Fibroblast of villous mesenchyme (primary cell): ENCODE measurements around the gene NDEL1. TPM values are rescaled to one million over a fixed set of nuclear protein-coding genes. Genes with fewer than 3 reads are reported as not detected.

Experiments used
- DNase-seq: peaks from one replicate; pipeline ENCODE4 v3.0.0-alpha.2; 2010; ENCODE audit warnings: low read depth
- H3K4me3 ChIP-seq: 2 replicates; pipeline ENCODE4 v1.5.1; 2011; ENCODE audit warnings: low read depth, mild to moderate bottlenecking, low read length
- total RNA-seq: library from RNA; depleted of rRNA; stranded (reverse); fragments of >200 nt; gene quantifications from 2 replicates; pipeline ENCODE4 v1.2.3, GENCODE V29; 2012
- TF ChIP-seq, protein P1 (sequence below): IDR thresholded peaks from 2 replicates; pipeline ENCODE4 v1.5.1; 2012; ENCODE audit warnings: low read depth, mild to moderate bottlenecking, low read length; ENCODE audit not compliant: insufficient read depth

NDEL1 gene
- total RNA-seq, 1 donor, result 87.7 TPM

DNA sequence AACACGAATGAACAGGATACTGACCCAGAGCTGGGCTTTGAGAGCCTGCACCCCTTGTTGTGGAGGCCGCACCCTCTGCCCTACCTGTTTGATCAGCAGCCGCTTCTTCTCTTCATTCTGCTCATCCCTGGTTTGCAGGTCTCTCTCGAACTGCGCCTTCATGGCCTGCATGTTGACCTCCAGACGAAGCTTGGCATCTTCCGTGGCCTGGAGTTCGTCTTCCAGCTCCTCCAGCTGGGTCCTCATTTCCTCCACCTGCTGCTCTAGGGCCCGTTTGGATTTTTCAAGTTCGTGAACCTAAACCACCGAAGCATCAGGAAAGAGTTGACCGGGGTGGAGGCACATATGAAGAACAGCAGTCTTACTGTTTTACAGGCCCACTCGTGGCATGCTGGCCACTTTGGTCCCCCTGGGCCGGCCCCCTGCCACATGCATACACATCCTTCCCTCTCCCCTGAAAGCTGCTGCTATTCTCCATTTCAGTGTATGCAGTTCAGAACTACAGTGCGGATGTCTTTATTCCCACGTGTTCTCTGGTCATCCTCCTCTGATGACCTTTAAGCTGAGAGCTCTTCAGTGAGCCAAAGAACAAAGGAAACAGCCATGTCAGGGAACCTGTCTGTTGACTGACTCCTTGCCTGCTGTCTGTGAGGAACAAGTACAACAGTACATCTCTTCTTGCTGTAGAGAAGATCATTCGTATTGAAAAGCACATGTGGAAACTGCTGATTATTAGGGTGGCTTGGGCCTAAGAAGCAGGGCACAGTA lies 54.8 kb downstream of the NDEL1 start:
- no peak for DNase-seq
- H3K4me3 ChIP-seq, result no peak overlapping the region
- TF ChIP-seq, protein P1, sequence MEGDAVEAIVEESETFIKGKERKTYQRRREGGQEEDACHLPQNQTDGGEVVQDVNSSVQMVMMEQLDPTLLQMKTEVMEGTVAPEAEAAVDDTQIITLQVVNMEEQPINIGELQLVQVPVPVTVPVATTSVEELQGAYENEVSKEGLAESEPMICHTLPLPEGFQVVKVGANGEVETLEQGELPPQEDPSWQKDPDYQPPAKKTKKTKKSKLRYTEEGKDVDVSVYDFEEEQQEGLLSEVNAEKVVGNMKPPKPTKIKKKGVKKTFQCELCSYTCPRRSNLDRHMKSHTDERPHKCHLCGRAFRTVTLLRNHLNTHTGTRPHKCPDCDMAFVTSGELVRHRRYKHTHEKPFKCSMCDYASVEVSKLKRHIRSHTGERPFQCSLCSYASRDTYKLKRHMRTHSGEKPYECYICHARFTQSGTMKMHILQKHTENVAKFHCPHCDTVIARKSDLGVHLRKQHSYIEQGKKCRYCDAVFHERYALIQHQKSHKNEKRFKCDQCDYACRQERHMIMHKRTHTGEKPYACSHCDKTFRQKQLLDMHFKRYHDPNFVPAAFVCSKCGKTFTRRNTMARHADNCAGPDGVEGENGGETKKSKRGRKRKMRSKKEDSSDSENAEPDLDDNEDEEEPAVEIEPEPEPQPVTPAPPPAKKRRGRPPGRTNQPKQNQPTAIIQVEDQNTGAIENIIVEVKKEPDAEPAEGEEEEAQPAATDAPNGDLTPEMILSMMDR, result no peak

DNA sequence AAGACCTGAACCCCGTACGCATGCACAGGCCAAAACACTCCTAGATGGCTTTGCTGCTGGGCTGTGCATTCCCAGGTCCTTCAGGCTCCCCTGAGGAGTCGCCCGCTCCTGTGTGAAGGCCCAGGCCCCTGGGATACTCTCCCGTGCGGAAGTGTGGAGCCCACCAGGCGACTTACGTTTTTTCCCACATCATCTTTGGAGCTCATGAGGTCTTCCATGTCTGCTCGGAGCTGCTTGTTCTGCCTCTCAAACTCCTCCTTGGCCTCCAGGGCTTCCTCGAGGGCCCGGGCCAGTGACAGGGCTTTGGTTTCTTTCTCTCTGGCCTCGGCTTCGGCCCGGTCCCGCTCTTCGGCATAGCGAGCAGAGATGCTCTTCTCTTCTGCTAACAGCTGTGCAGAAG lies 56.4 kb downstream of the NDEL1 start:
- TF ChIP-seq, protein P1, result no peak
- H3K4me3 ChIP-seq, result no peak overlapping the region
- no peak for DNase-seq

DNA sequence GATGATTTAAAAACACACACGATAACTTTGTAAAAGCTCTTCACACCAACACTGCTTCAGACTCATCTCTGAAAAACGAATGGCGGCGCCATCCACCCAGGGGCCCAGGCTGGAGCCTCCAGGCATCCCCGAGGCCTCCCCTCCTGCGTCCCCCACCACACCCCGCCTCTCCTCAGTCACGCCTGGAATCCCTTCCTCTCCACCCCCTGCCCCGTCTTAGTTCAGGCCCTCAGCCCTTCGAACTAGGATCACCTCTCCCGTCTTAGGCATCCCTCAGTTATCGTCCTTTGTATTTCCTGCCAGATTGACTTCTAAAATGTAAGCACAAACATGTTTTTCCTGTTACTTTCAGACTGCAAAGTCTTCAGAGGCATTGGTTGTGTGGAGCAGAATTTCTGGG lies 58.3 kb downstream of the NDEL1 start:
- TF ChIP-seq, protein P1, result no peak
- no peak for DNase-seq
- H3K4me3 ChIP-seq, result no peak overlapping the region

DNA sequence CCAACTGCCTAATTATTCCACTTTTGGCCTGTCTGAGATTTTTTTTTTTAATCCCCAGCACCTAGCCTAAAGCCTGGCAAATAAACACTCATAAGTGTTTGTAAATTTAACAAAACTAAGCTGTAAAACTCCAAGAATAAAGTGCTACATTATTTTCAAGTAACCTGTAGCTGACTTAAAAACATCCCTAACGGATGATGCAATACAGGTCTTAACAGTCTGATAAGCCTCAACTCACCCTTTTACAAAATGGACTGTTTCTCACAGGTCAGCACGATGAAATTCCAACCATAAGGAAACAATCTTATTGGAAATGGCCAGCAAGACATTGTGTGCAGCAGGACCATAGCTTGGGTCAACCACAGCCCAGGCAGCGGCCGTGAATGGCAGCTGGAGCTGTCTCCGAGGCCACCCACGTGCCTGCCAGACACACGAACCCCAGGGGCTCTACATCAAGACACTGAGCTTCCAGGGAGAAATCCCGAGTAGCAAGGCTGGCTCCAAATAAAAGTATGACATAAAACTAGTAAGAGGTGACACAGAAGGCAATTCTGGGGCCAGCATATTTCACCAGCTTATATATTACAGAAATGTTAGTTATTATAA lies 58.9 kb downstream of the NDEL1 start:
- TF ChIP-seq, protein P1, result no peak
- no peak overlapping the region for H3K4me3 ChIP-seq
- no peak for DNase-seq

DNA sequence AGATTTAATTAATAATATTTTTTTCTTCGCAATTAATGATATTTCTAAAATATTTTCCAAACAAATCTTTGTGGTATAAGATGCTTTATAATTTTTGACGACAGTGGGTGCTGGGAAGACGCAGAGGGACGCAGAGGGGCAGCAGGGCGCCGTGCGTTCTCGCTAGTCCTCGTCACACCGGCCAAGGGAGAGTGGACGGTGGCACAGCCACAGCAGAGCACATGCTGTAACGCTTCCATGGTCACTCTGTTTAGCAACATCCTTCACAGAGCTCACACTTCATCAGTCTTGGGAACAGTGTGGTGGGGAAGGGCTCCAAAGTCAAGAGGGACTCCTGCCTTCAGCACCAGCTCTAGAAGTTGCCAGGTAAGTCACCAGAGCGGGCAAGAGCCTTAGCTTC lies 60.4 kb downstream of the NDEL1 start:
- H3K4me3 ChIP-seq, result no peak overlapping the region
- DNase-seq, result no peak
- TF ChIP-seq, protein P1, result no peak

DNA sequence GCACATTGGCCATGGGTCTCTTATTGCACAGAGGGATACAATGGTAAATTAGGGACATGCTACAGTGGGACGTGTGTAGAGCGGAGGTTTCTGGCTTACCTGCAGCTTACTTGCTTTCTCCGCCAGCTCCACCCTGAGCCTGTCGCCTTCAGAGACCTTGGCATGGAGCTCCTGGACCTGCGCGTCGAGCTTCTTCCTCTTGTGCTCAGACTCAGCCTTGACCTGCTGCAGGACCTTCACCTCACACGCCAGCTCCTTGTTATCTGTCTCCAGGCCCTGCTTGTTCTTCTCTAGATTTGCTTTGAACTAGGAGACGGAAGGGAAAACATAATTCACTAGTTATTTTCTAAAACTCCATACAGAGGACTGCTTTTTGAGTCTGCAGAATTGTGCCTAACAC lies 63.5 kb downstream of the NDEL1 start:
- TF ChIP-seq, protein P1, result no peak
- no peak for DNase-seq
- H3K4me3 ChIP-seq, result no peak overlapping the region

DNA sequence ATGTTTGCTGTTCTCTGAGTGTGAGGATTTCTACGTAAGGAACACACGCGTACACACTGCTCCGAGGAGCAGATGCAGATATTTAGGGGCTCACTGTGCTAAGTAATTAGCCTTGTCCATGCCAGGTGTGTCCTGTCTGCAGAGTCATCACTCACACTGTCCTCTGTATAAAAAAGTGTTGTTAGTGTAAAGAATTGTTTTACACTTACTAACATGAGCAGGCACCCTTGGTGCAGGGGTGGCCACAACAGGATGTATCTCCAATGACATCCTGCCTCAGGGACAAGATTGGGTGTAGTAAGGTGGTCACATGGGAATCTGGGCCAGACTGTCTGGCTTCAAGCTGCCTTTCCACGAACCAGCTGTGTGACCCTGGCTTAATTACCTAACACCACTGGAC lies 63.9 kb downstream of the NDEL1 start:
- TF ChIP-seq, protein P1, result no peak
- H3K4me3 ChIP-seq, result no peak overlapping the region
- no peak for DNase-seq
